IMR-90 (cell line): ENCODE measurements around the gene DMAC2. TPM values are rescaled to one million over a fixed set of nuclear protein-coding genes. Genes with fewer than 3 reads are reported as not detected.

ENCODE experiments used
- ATAC-seq: fragments of 200-7000 bp; cut with Tn5 transposase; 2 replicates; pipeline ENCODE4 v1.9.1; 2020; ENCODE audit warnings: low read depth, mild to moderate bottlenecking, moderate library complexity
- BruUV-seq: library from RNA; stranded (reverse); fragments of 400-500 nt; replicated peaks from 2 replicates; lab custom pipeline; 2021; lab: Mats Ljungman, UMichigan
- CTCF ChIA-PET: fragments of 300-600 bp; formaldehyde crosslinking; extraction: SDS; loops from one replicate; lab custom pipeline; 2021; ENCODE audit warnings: antibody characterized with exemption; lab: Yijun Ruan, JAX
- POLR2A ChIA-PET: fragments of 300-600 bp; sonication (Branson Sonifier 250); formaldehyde crosslinking; loops from one replicate; lab custom pipeline; 2022; ENCODE audit warnings: antibody characterized with exemption; ENCODE audit not compliant: unreplicated experiment; lab: Charles Lee
- DNase-seq: peaks from one replicate; pipeline ENCODE4 v3.0.0; 2013
- H2AFZ ChIP-seq: replicated peaks from 2 replicates; pipeline ENCODE3; 2013; ENCODE audit warnings: low read length, mild to moderate bottlenecking; ENCODE audit not compliant: poor library complexity
- H2AK5ac ChIP-seq: 2 replicates; pipeline ENCODE4 v1.6.1; 2013; ENCODE audit warnings: low read depth, low read length, inconsistent platforms
- H2AK9ac ChIP-seq: replicated peaks from 2 replicates; pipeline ENCODE3; 2013; ENCODE audit warnings: mild to moderate bottlenecking, low read depth, low read length, moderate library complexity; ENCODE audit not compliant: poor library complexity
- H2BK120ac ChIP-seq: 2 replicates; pipeline ENCODE4 v1.6.1; 2013; ENCODE audit warnings: low read depth, low read length, inconsistent platforms
- H2BK15ac ChIP-seq: 3 replicates; pipeline ENCODE4 v1.6.1; 2013; ENCODE audit warnings: low read depth, low read length, inconsistent platforms
- H2BK20ac ChIP-seq: 2 replicates; pipeline ENCODE4 v1.6.1; 2013; ENCODE audit warnings: low read depth, mild to moderate bottlenecking, inconsistent platforms, low read length, moderate library complexity
- H2BK5ac ChIP-seq: 2 replicates; pipeline ENCODE4 v1.6.1; 2013; ENCODE audit warnings: mild to moderate bottlenecking, low read depth, low read length, inconsistent platforms; ENCODE audit not compliant: poor library complexity, severe bottlenecking
- H3K14ac ChIP-seq: replicated peaks from 2 replicates; pipeline ENCODE4 v1.6.1; 2013; ENCODE audit warnings: low read depth, low read length, inconsistent platforms
- H3K18ac ChIP-seq: 2 replicates; pipeline ENCODE4 v1.6.1; 2013; ENCODE audit warnings: low read depth, low read length, control low read depth
- H3K23ac ChIP-seq: 2 replicates; pipeline ENCODE4 v1.6.1; 2013; ENCODE audit warnings: low read depth, low read length, inconsistent platforms
- H3K27ac ChIP-seq: 2 replicates; pipeline ENCODE4 v1.5.1; 2013; ENCODE audit warnings: mild to moderate bottlenecking, control low read depth, low read length; ENCODE audit not compliant: insufficient read depth
- H3K27me3 ChIP-seq: 2 replicates; pipeline ENCODE4 v1.6.1; 2013; ENCODE audit warnings: low read length; ENCODE audit not compliant: control insufficient read depth, insufficient read depth
- H3K36me3 ChIP-seq: 2 replicates; pipeline ENCODE4 v1.6.1; 2013; ENCODE audit warnings: low read length, mixed read lengths; ENCODE audit not compliant: control insufficient read depth, insufficient read depth
- H3K4ac ChIP-seq: 2 replicates; pipeline ENCODE4 v1.6.1; 2013; ENCODE audit warnings: low read depth, low read length, inconsistent platforms
- H3K4me1 ChIP-seq: 2 replicates; pipeline ENCODE4 v1.6.1; 2013; ENCODE audit warnings: low read length, mixed read lengths; ENCODE audit not compliant: control insufficient read depth, insufficient read depth
- H3K4me2 ChIP-seq: 2 replicates; pipeline ENCODE4 v1.6.1; 2013; ENCODE audit warnings: low read depth, mild to moderate bottlenecking, control low read depth, low read length, moderate library complexity
- H3K4me3 ChIP-seq: 2 replicates; pipeline ENCODE4 v1.5.1; 2013; ENCODE audit warnings: low read depth, mild to moderate bottlenecking, control low read depth, low read length, moderate library complexity; ENCODE audit not compliant: insufficient read depth
- H3K56ac ChIP-seq: 2 replicates; pipeline ENCODE4 v1.6.1; 2013; ENCODE audit warnings: low read length, inconsistent platforms; ENCODE audit not compliant: insufficient read depth; ENCODE audit errors: extremely low read depth
- H3K79me1 ChIP-seq, 2 experiments: 2 replicates each; pipeline ENCODE4 v1.6.1; 2013; ENCODE audit warnings: low read length in 2 of 2, inconsistent platforms in 1 of 2, low read depth in 1 of 2
- H3K9ac ChIP-seq: 2 replicates; pipeline ENCODE4 v1.6.1; 2013; ENCODE audit warnings: low read depth, low read length, control low read depth
- H3K9me1 ChIP-seq: 2 replicates; pipeline ENCODE4 v1.6.1; 2013; ENCODE audit warnings: low read length, inconsistent platforms; ENCODE audit not compliant: insufficient read depth
- H3K9me3 ChIP-seq: 2 replicates; pipeline ENCODE4 v1.6.1; 2013; ENCODE audit warnings: low read length; ENCODE audit not compliant: control insufficient read depth, insufficient read depth
- H4K20me1 ChIP-seq: 2 replicates; pipeline ENCODE4 v1.6.1; 2013; ENCODE audit warnings: low read length, inconsistent platforms; ENCODE audit not compliant: insufficient read depth
- H4K5ac ChIP-seq: 2 replicates; pipeline ENCODE4 v1.6.1; 2013; ENCODE audit warnings: mild to moderate bottlenecking, low read depth, low read length, control low read depth
- H4K8ac ChIP-seq, 2 experiments: 2 replicates each; pipeline ENCODE4 v1.6.1; 2013; ENCODE audit warnings: low read depth in 2 of 2, low read length in 2 of 2, control low read depth in 1 of 2, inconsistent platforms in 1 of 2
- H4K91ac ChIP-seq: 2 replicates; pipeline ENCODE4 v1.6.1; 2013; ENCODE audit warnings: low read depth, low read length, inconsistent platforms; ENCODE audit not compliant: insufficient read depth
- CTCF ChIP-seq: conservative IDR thresholded peaks from 2 replicates; pipeline ENCODE4 v1.5.1; 2012; ENCODE audit warnings: mild to moderate bottlenecking, low read depth, low read length, improper control_type of control experiment
- FOS ChIP-seq: fragments of 150-350 bp; IDR thresholded peaks from 2 replicates; pipeline ENCODE4 v1.6.1; 2016; ENCODE audit warnings: low read depth, low read length
- WGBS, 2 experiments: methylation state at CpG; one replicate each; pipeline versions ENCODE4 v1.1.5 to v1.1.7; 2013; ENCODE audit warnings: missing lambda C conversion rate in 2 of 2; ENCODE audit not compliant: insufficient read length in 1 of 2; ENCODE audit errors: extremely low coverage in 2 of 2; 5-methylcytosine and 5-hydroxymethylcytosine counted together
- dilution Hi-C: fragments of 300-500 bp; cut with HindIII; formaldehyde crosslinking; loops from one replicate; pipeline ENCODE4 v1.14.3; 2018; ENCODE audit warnings: low sequenced_read_pairs; ENCODE audit not compliant: unreplicated experiment
- in situ Hi-C: fragments of 300-500 bp; cut with MboI; formaldehyde crosslinking; loops from 3 replicates; pipeline ENCODE4 v1.14.3; 2019; ENCODE audit warnings: low sequenced_read_pairs, inconsistent platforms, mixed read lengths
- intact Hi-C: fragments of 100-400 bp; cut with micrococcal nuclease; formaldehyde crosslinking; loops from 2 replicates; pipeline ENCODE4 v1.10.0; 2022
- polyA plus RNA-seq, 3 experiments: library from polyadenylated mRNA; depleted of rRNA; stranded (reverse); fragments of >200 nt; gene quantifications; 2 replicates each; pipeline ENCODE4 v1.2.3, GENCODE V29; 2012; ENCODE audit warnings: low replicate concordance in 1 of 3
- total RNA-seq: library from RNA; depleted of rRNA; stranded (reverse); fragments of >200 nt; gene quantifications from 2 replicates; pipeline ENCODE4 v1.2.3, GENCODE V29; 2012

DMAC2 gene
- total and polyA plus RNA-seq, 2 of the 4 experiments (the other 2 are of a cell fraction) = 52.5 to 72.2 TPM

GRCh38 chr19:41407271-41407670 is 32.4 kb downstream of the DMAC2 start:
- in situ Hi-C loops = no loop called here
- no peak overlapping the region; the same call in 1 of the 2 replicates for H2AK5ac ChIP-seq
- TF ChIP-seq FOS (no peak), CTCF (no peak)

More at GRCh38 chr19:41407271-41407670, 32.4 kb downstream of the DMAC2 start:
- no peak overlapping the region for H3K4me3 ChIP-seq
- H3K27me3 ChIP-seq = no peaks in the 10 kb centered on the region
- H3K27ac ChIP-seq = no peak overlapping the region
- H3K14ac ChIP-seq = no peak overlapping the region
- H2BK20ac ChIP-seq = no peak overlapping the region
- no peaks in the 10 kb centered on the region for H3K9me3 ChIP-seq
- no peak overlapping the region for H2AK9ac ChIP-seq
- H4K8ac ChIP-seq = no peak overlapping the region
- ChIA-PET CTCF (no interaction called here), POLR2A (no interaction called here)
- no peak overlapping the region for H4K5ac ChIP-seq
- intact Hi-C loops (no loop called here), dilution Hi-C loops (no loop called here)
- DNase-seq (no peak), ATAC-seq (no peak)
- no CpG with 5 or more reads among the region's 4 CpGs for WGBS, 2 experiments
- no peak overlapping the region for H3K4ac ChIP-seq
- no TSS peak for BruUV-seq
- no peak overlapping the region for H3K23ac ChIP-seq
- no peak overlapping the region for H3K18ac ChIP-seq
- H2BK5ac ChIP-seq = no peak overlapping the region
- no peak overlapping the region for H3K9ac ChIP-seq
- H3K9me1 ChIP-seq = peaks cover 7% of the 10 kb centered on the region; the same call in 1 of the 2 replicates
- peaks cover 4% of the 10 kb centered on the region for H3K4me1 ChIP-seq
- H4K91ac ChIP-seq = no peak overlapping the region
- no peak overlapping the region for H2BK120ac ChIP-seq
- H3K36me3 ChIP-seq = peaks cover 16% of the 10 kb centered on the region
- H2BK15ac ChIP-seq = no peak overlapping the region
- no peak overlapping the region for H3K56ac ChIP-seq
- H2AFZ ChIP-seq = no peak overlapping the region
- peaks cover 5 to 9% of the 10 kb centered on the region in 2 experiments; a peak in 3 of 4 replicates for H3K79me1 ChIP-seq
- no peak overlapping the region for H3K4me2 ChIP-seq
- no peaks in the 10 kb centered on the region for H4K20me1 ChIP-seq
